Fibroblast of skin of abdomen (primary cell): ENCODE measurements around the gene LOXL1. TPM values are rescaled to one million over a fixed set of nuclear protein-coding genes. Genes with fewer than 3 reads are reported as not detected.

Source experiments
- DNase-seq: peaks from one replicate; pipeline ENCODE4 v3.0.0-alpha.2; 2013
- polyA plus RNA-seq, 2 experiments: library from polyadenylated mRNA; unstranded; fragments of 120-200 nt; gene quantifications; one replicate each; pipeline ENCODE4 v1.2.1, GENCODE V29; 2013; ENCODE audit not compliant: insufficient read length in 2 of 2

The LOXL1 gene
- polyA plus RNA-seq (2013, experiment 1 of 2; ENCODE audit: insufficient read length): 540 TPM
- 536 TPM for polyA plus RNA-seq (2013, experiment 2 of 2; ENCODE audit: insufficient read length)

- DNase-seq: peak; percentile 91
Measured at GRCh38 chr15:73926219-73927002, at the start of gene LOXL1. LOXL1 (plus strand) TSS chr15:73926462; CDS start chr15:73926784, 322 bp downstream.

GRCh38 chr15:73879426-73879825, 46.8 kb upstream of the LOXL1 start:
- DNase-seq: no peak

- DNase-seq: no peak
Measured at GRCh38 chr15:73881579-73882320, 44.5 kb upstream of the LOXL1 start.

- DNase-seq: no peak
Measured at GRCh38 chr15:73882761-73883419, 43.4 kb upstream of the LOXL1 start.

GRCh38 chr15:73884159-73884558, 42.1 kb upstream of the LOXL1 start:
- no peak for DNase-seq

- no peak for DNase-seq
Measured at GRCh38 chr15:73885954-73886700, 40.1 kb upstream of the LOXL1 start.

GRCh38 chr15:73886717-73887345, 39.4 kb upstream of the LOXL1 start:
- no peak for DNase-seq

GRCh38 chr15:73887481-73887880, 38.8 kb upstream of the LOXL1 start:
- DNase-seq: no peak

- no peak for DNase-seq
Measured at GRCh38 chr15:73888224-73889041, 37.8 kb upstream of the LOXL1 start.

GRCh38 chr15:73889053-73889761, 37.1 kb upstream of the LOXL1 start:
- DNase-seq: no peak

- DNase-seq: no peak
Measured at GRCh38 chr15:73889762-73890124, 36.5 kb upstream of the LOXL1 start.

GRCh38 chr15:73891328-73892315, 34.6 kb upstream of the LOXL1 start:
- no peak for DNase-seq

GRCh38 chr15:73892446-73893226, 33.6 kb upstream of the LOXL1 start:
- DNase-seq: no peak

- DNase-seq: no peak
Measured at GRCh38 chr15:73894133-73894814, 32.0 kb upstream of the LOXL1 start.

GRCh38 chr15:73897441-73898261, 28.6 kb upstream of the LOXL1 start:
- DNase-seq: peak; percentile 56

- peak; percentile 48 for DNase-seq
Measured at GRCh38 chr15:73899197-73900094, 26.8 kb upstream of the LOXL1 start.
